IMR-90 (cell line): ENCODE data around the gene VPS26C. TPM values are rescaled to one million over a fixed set of nuclear protein-coding genes. Genes with fewer than 3 reads are reported as not detected.

Experiments used
- ATAC-seq: fragments of 200-7000 bp; cut with Tn5 transposase; 2 replicates; pipeline ENCODE4 v1.9.1; 2020; ENCODE audit warnings: low read depth, mild to moderate bottlenecking, moderate library complexity
- BruUV-seq: library from RNA; stranded (reverse); fragments of 400-500 nt; replicated peaks from 2 replicates; lab custom pipeline; 2021; lab: Mats Ljungman, UMichigan
- CTCF ChIA-PET: fragments of 300-600 bp; formaldehyde crosslinking; extraction: SDS; loops from one replicate; lab custom pipeline; 2021; ENCODE audit warnings: antibody characterized with exemption; lab: Yijun Ruan, JAX
- POLR2A ChIA-PET: fragments of 300-600 bp; sonication (Branson Sonifier 250); formaldehyde crosslinking; loops from one replicate; lab custom pipeline; 2022; ENCODE audit warnings: antibody characterized with exemption; ENCODE audit not compliant: unreplicated experiment; lab: Charles Lee
- DNase-seq: peaks from one replicate; pipeline ENCODE4 v3.0.0; 2013
- H2AFZ ChIP-seq: replicated peaks from 2 replicates; pipeline ENCODE3; 2013; ENCODE audit warnings: low read length, mild to moderate bottlenecking; ENCODE audit not compliant: poor library complexity
- H2AK5ac ChIP-seq: 2 replicates; pipeline ENCODE4 v1.6.1; 2013; ENCODE audit warnings: low read depth, low read length, inconsistent platforms
- H2AK9ac ChIP-seq: replicated peaks from 2 replicates; pipeline ENCODE3; 2013; ENCODE audit warnings: mild to moderate bottlenecking, low read depth, low read length, moderate library complexity; ENCODE audit not compliant: poor library complexity
- H2BK120ac ChIP-seq: 2 replicates; pipeline ENCODE4 v1.6.1; 2013; ENCODE audit warnings: low read depth, low read length, inconsistent platforms
- H2BK15ac ChIP-seq: 3 replicates; pipeline ENCODE4 v1.6.1; 2013; ENCODE audit warnings: low read depth, low read length, inconsistent platforms
- H2BK20ac ChIP-seq: 2 replicates; pipeline ENCODE4 v1.6.1; 2013; ENCODE audit warnings: low read depth, mild to moderate bottlenecking, inconsistent platforms, low read length, moderate library complexity
- H2BK5ac ChIP-seq: 2 replicates; pipeline ENCODE4 v1.6.1; 2013; ENCODE audit warnings: mild to moderate bottlenecking, low read depth, low read length, inconsistent platforms; ENCODE audit not compliant: poor library complexity, severe bottlenecking
- H3K14ac ChIP-seq: replicated peaks from 2 replicates; pipeline ENCODE4 v1.6.1; 2013; ENCODE audit warnings: low read depth, low read length, inconsistent platforms
- H3K18ac ChIP-seq: 2 replicates; pipeline ENCODE4 v1.6.1; 2013; ENCODE audit warnings: low read depth, low read length, control low read depth
- H3K23ac ChIP-seq: 2 replicates; pipeline ENCODE4 v1.6.1; 2013; ENCODE audit warnings: low read depth, low read length, inconsistent platforms
- H3K27ac ChIP-seq: 2 replicates; pipeline ENCODE4 v1.5.1; 2013; ENCODE audit warnings: mild to moderate bottlenecking, control low read depth, low read length; ENCODE audit not compliant: insufficient read depth
- H3K27me3 ChIP-seq: 2 replicates; pipeline ENCODE4 v1.6.1; 2013; ENCODE audit warnings: low read length; ENCODE audit not compliant: control insufficient read depth, insufficient read depth
- H3K36me3 ChIP-seq: 2 replicates; pipeline ENCODE4 v1.6.1; 2013; ENCODE audit warnings: low read length, mixed read lengths; ENCODE audit not compliant: control insufficient read depth, insufficient read depth
- H3K4ac ChIP-seq: 2 replicates; pipeline ENCODE4 v1.6.1; 2013; ENCODE audit warnings: low read depth, low read length, inconsistent platforms
- H3K4me1 ChIP-seq: 2 replicates; pipeline ENCODE4 v1.6.1; 2013; ENCODE audit warnings: low read length, mixed read lengths; ENCODE audit not compliant: control insufficient read depth, insufficient read depth
- H3K4me2 ChIP-seq: 2 replicates; pipeline ENCODE4 v1.6.1; 2013; ENCODE audit warnings: low read depth, mild to moderate bottlenecking, control low read depth, low read length, moderate library complexity
- H3K4me3 ChIP-seq: 2 replicates; pipeline ENCODE4 v1.5.1; 2013; ENCODE audit warnings: low read depth, mild to moderate bottlenecking, control low read depth, low read length, moderate library complexity; ENCODE audit not compliant: insufficient read depth
- H3K56ac ChIP-seq: 2 replicates; pipeline ENCODE4 v1.6.1; 2013; ENCODE audit warnings: low read length, inconsistent platforms; ENCODE audit not compliant: insufficient read depth; ENCODE audit errors: extremely low read depth
- H3K79me1 ChIP-seq, 2 experiments: 2 replicates each; pipeline ENCODE4 v1.6.1; 2013; ENCODE audit warnings: low read length in 2 of 2, inconsistent platforms in 1 of 2, low read depth in 1 of 2
- H3K9ac ChIP-seq: 2 replicates; pipeline ENCODE4 v1.6.1; 2013; ENCODE audit warnings: low read depth, low read length, control low read depth
- H3K9me1 ChIP-seq: 2 replicates; pipeline ENCODE4 v1.6.1; 2013; ENCODE audit warnings: low read length, inconsistent platforms; ENCODE audit not compliant: insufficient read depth
- H3K9me3 ChIP-seq: 2 replicates; pipeline ENCODE4 v1.6.1; 2013; ENCODE audit warnings: low read length; ENCODE audit not compliant: control insufficient read depth, insufficient read depth
- H4K20me1 ChIP-seq: 2 replicates; pipeline ENCODE4 v1.6.1; 2013; ENCODE audit warnings: low read length, inconsistent platforms; ENCODE audit not compliant: insufficient read depth
- H4K5ac ChIP-seq: 2 replicates; pipeline ENCODE4 v1.6.1; 2013; ENCODE audit warnings: mild to moderate bottlenecking, low read depth, low read length, control low read depth
- H4K8ac ChIP-seq, 2 experiments: 2 replicates each; pipeline ENCODE4 v1.6.1; 2013; ENCODE audit warnings: low read depth in 2 of 2, low read length in 2 of 2, control low read depth in 1 of 2, inconsistent platforms in 1 of 2
- H4K91ac ChIP-seq: 2 replicates; pipeline ENCODE4 v1.6.1; 2013; ENCODE audit warnings: low read depth, low read length, inconsistent platforms; ENCODE audit not compliant: insufficient read depth
- BHLHE40 ChIP-seq: fragments of 150-350 bp; IDR thresholded peaks from 2 replicates; pipeline ENCODE4 v1.6.1; 2016; ENCODE audit warnings: mild to moderate bottlenecking, low read depth, low read length
- CEBPB ChIP-seq: IDR thresholded peaks from 2 replicates; pipeline ENCODE4 v1.6.1; 2012; ENCODE audit warnings: low read depth, low read length, improper control_type of control experiment
- CHD1 ChIP-seq: IDR thresholded peaks from 2 replicates; pipeline ENCODE4 v1.6.1; 2012; ENCODE audit warnings: low read depth, low read length, improper control_type of control experiment
- CTCF ChIP-seq: conservative IDR thresholded peaks from 2 replicates; pipeline ENCODE4 v1.5.1; 2012; ENCODE audit warnings: mild to moderate bottlenecking, low read depth, low read length, improper control_type of control experiment
- ELK1 ChIP-seq: fragments of 150-350 bp; IDR thresholded peaks from 2 replicates; pipeline ENCODE4 v1.6.1; 2016; ENCODE audit warnings: low read depth, mild to moderate bottlenecking, low read length, moderate library complexity, borderline replicate concordance
- FOS ChIP-seq: fragments of 150-350 bp; IDR thresholded peaks from 2 replicates; pipeline ENCODE4 v1.6.1; 2016; ENCODE audit warnings: low read depth, low read length
- MAFK ChIP-seq: IDR thresholded peaks from 2 replicates; pipeline ENCODE4 v1.6.1; 2012; ENCODE audit warnings: low read depth, low read length, improper control_type of control experiment
- MAZ ChIP-seq: IDR thresholded peaks from 2 replicates; pipeline ENCODE4 v1.6.1; 2012; ENCODE audit warnings: low read depth, mild to moderate bottlenecking, low read length, improper control_type of control experiment, moderate library complexity, borderline replicate concordance
- MXI1 ChIP-seq: IDR thresholded peaks from 2 replicates; pipeline ENCODE4 v1.6.1; 2012; ENCODE audit warnings: low read depth, mild to moderate bottlenecking, low read length, moderate library complexity, borderline replicate concordance
- NFE2L2 ChIP-seq: fragments of 150-350 bp; IDR thresholded peaks from 2 replicates; pipeline ENCODE4 v1.6.1; 2016; ENCODE audit warnings: low read depth, mild to moderate bottlenecking, low read length
- POLR2A ChIP-seq: IDR thresholded peaks from 2 replicates; pipeline ENCODE4 v1.6.1; 2012; ENCODE audit warnings: mild to moderate bottlenecking, low read depth, low read length
- RAD21 ChIP-seq: IDR thresholded peaks from 2 replicates; pipeline ENCODE4 v1.6.1; 2012; ENCODE audit warnings: low read length, improper control_type of control experiment
- RCOR1 ChIP-seq: IDR thresholded peaks from 2 replicates; pipeline ENCODE4 v1.6.1; 2012; ENCODE audit warnings: mild to moderate bottlenecking, low read length, improper control_type of control experiment; ENCODE audit not compliant: insufficient replicate concordance
- RFX5 ChIP-seq: IDR thresholded peaks from 2 replicates; pipeline ENCODE4 v1.8.0; 2012; ENCODE audit warnings: low read depth, mild to moderate bottlenecking, low read length, moderate library complexity
- SMC3 ChIP-seq: fragments of 150-350 bp; IDR thresholded peaks from 2 replicates; pipeline ENCODE4 v1.6.1; 2016; ENCODE audit warnings: low read depth, mild to moderate bottlenecking, antibody characterized with exemption, low read length, moderate library complexity
- WGBS, 2 experiments: methylation state at CpG; one replicate each; pipeline versions ENCODE4 v1.1.5 to v1.1.7; 2013; ENCODE audit warnings: missing lambda C conversion rate in 2 of 2; ENCODE audit not compliant: insufficient read length in 1 of 2; ENCODE audit errors: extremely low coverage in 2 of 2; 5-methylcytosine and 5-hydroxymethylcytosine counted together
- dilution Hi-C: fragments of 300-500 bp; cut with HindIII; formaldehyde crosslinking; loops from one replicate; pipeline ENCODE4 v1.14.3; 2018; ENCODE audit warnings: low sequenced_read_pairs; ENCODE audit not compliant: unreplicated experiment
- in situ Hi-C: fragments of 300-500 bp; cut with MboI; formaldehyde crosslinking; loops from 3 replicates; pipeline ENCODE4 v1.14.3; 2019; ENCODE audit warnings: low sequenced_read_pairs, inconsistent platforms, mixed read lengths
- intact Hi-C: fragments of 100-400 bp; cut with micrococcal nuclease; formaldehyde crosslinking; loops from 2 replicates; pipeline ENCODE4 v1.10.0; 2022
- polyA plus RNA-seq, 3 experiments: library from polyadenylated mRNA; depleted of rRNA; stranded (reverse); fragments of >200 nt; gene quantifications; 2 replicates each; pipeline ENCODE4 v1.2.3, GENCODE V29; 2012; ENCODE audit warnings: low replicate concordance in 1 of 3
- total RNA-seq: library from RNA; depleted of rRNA; stranded (reverse); fragments of >200 nt; gene quantifications from 2 replicates; pipeline ENCODE4 v1.2.3, GENCODE V29; 2012
- TF ChIP-seq, protein P1 (sequence below): fragments of 150-350 bp; IDR thresholded peaks from 2 replicates; pipeline ENCODE4 v1.6.1; 2017; ENCODE audit warnings: mild to moderate bottlenecking, antibody characterized with exemption, low read length, low read depth

VPS26C gene
- total and polyA plus RNA-seq, 2 of the 4 experiments (the other 2 are of a cell fraction): 30.0 to 36.6 TPM

GRCh38 chr21:37193676-37194075, 73.5 kb downstream of the VPS26C start:
- Histone ChIP-seq H2AK9ac (no peak overlapping the region), H3K9me1 (peaks cover 8% of the 10 kb centered on the region), H2AFZ (no peak overlapping the region), H3K79me1 (peaks cover 20 to 29% of the 10 kb centered on the region in 2 experiments), H3K23ac (no peak overlapping the region), H3K4me1 (0 out of 2 replicates have a peak, but pooled peaks cover 2% of the 10 kb centered on the region), H2BK5ac (no peak overlapping the region), H3K9me3 (no peaks in the 10 kb centered on the region), H4K20me1 (no peaks in the 10 kb centered on the region), H3K14ac (no peak overlapping the region), H3K18ac (no peak overlapping the region), H3K36me3 (peaks cover 54% of the 10 kb centered on the region), H3K9ac (no peak overlapping the region), H3K4me2 (no peak overlapping the region), H2BK15ac (no peak overlapping the region), H3K56ac (no peak overlapping the region), H4K5ac (no peak overlapping the region), H4K8ac (no peak overlapping the region), H4K91ac (no peak overlapping the region), H2BK120ac (no peak overlapping the region), H3K4me3 (no peak overlapping the region), H3K27ac (no peak overlapping the region), H2AK5ac (no peak overlapping the region), H2BK20ac (no peak overlapping the region), H3K27me3 (no peaks in the 10 kb centered on the region), H3K4ac (no peak overlapping the region)
- ChIA-PET POLR2A (no interaction called here), CTCF (no interaction called here)
- in situ Hi-C loops (no loop called here), dilution Hi-C loops (no loop called here), intact Hi-C loops (no loop called here)
- TF ChIP-seq RCOR1: no peak
- TF ChIP-seq, protein P1, sequence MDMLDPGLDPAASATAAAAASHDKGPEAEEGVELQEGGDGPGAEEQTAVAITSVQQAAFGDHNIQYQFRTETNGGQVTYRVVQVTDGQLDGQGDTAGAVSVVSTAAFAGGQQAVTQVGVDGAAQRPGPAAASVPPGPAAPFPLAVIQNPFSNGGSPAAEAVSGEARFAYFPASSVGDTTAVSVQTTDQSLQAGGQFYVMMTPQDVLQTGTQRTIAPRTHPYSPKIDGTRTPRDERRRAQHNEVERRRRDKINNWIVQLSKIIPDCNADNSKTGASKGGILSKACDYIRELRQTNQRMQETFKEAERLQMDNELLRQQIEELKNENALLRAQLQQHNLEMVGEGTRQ: no peak
- TF ChIP-seq CHD1: no peak
- TF ChIP-seq MAZ: no peak
- TF ChIP-seq BHLHE40: no peak
- TF ChIP-seq CTCF: no peak
- no peak for TF ChIP-seq FOS
- TF ChIP-seq RFX5: no peak
- TF ChIP-seq NFE2L2: no peak
- TF ChIP-seq POLR2A: no peak
- no peak for TF ChIP-seq CEBPB
- TF ChIP-seq ELK1: no peak
- TF ChIP-seq MAFK: no peak
- no peak for TF ChIP-seq RAD21
- TF ChIP-seq SMC3: no peak
- no peak for TF ChIP-seq MXI1
- no CpG with 5 or more reads among the region's 6 CpGs for WGBS, 2 experiments
- BruUV-seq: no TSS peak
- no peak for ATAC-seq
- no peak for DNase-seq
